WTC11 (cell line): ENCODE results near the gene AP5Z1. TPM values are rescaled to one million over a fixed set of nuclear protein-coding genes. Genes with fewer than 3 reads are reported as not detected.

Source experiments
- ATAC-seq: fragments of 200-7000 bp; cut with Tn5 transposase; 2 replicates; pipeline ENCODE4 v1.10.0; 2021; ENCODE audit warnings: mild to moderate bottlenecking, moderate library complexity
- CTCF ChIA-PET: fragments of 300-600 bp; sonication (Branson Sonifier 250); formaldehyde crosslinking; loops from one replicate; lab custom pipeline; 2021; ENCODE audit warnings: antibody characterized with exemption; lab: Charles Lee
- POLR2A ChIA-PET: fragments of 350-600 bp; sonication (Branson Sonifier 250); formaldehyde crosslinking; loops from one replicate; lab custom pipeline; 2021; ENCODE audit warnings: antibody characterized with exemption; lab: Charles Lee
- DNase-seq: peaks from one replicate; pipeline ENCODE4 v3.0.0; 2021; ENCODE audit warnings: low spot score
- H3K27ac Mint-ChIP-seq: 2 replicates; pipeline ENCODE4 v1.8.0; 2021; ENCODE audit warnings: mixed read lengths
- H3K27me3 Mint-ChIP-seq: 2 replicates; pipeline ENCODE4 v1.8.0; 2021; ENCODE audit warnings: low read depth, mild to moderate bottlenecking, moderate library complexity, mixed read lengths
- H3K36me3 Mint-ChIP-seq: 2 replicates; pipeline ENCODE4 v1.8.0; 2021; ENCODE audit warnings: mixed read lengths
- H3K4me1 Mint-ChIP-seq: 2 replicates; pipeline ENCODE4 v1.8.0; 2022; ENCODE audit warnings: mixed read lengths
- H3K4me3 Mint-ChIP-seq: 2 replicates; pipeline ENCODE4 v1.8.0; 2021; ENCODE audit warnings: mild to moderate bottlenecking, moderate library complexity, mixed read lengths
- H3K9me3 Mint-ChIP-seq: 2 replicates; pipeline ENCODE4 v1.8.0; 2021; ENCODE audit warnings: mixed read lengths
- AR ChIP-seq: fragments of 250-450 bp; sonication (Bioruptor Pico); IDR thresholded peaks from 2 replicates; pipeline ENCODE4 v1.9.0; 2021; ENCODE audit warnings: mild to moderate bottlenecking
- ARID4B ChIP-seq: sonication (generic); formaldehyde crosslinking; IDR thresholded peaks from 2 replicates; pipeline ENCODE4 v1.8.0; 2023; ENCODE audit warnings: missing genetic modification reagents, mild to moderate bottlenecking, borderline replicate concordance
- ATF1 ChIP-seq: sonication (generic); formaldehyde crosslinking; IDR thresholded peaks from 2 replicates; pipeline ENCODE4 v1.8.1; 2023; ENCODE audit warnings: mild to moderate bottlenecking, moderate library complexity, missing genetic modification reagents
- ATF2 ChIP-seq: sonication (generic); formaldehyde crosslinking; IDR thresholded peaks from 2 replicates; pipeline ENCODE4 v1.8.1; 2022; ENCODE audit warnings: low read depth, missing genetic modification reagents, borderline replicate concordance
- ATF3 ChIP-seq: sonication (generic); formaldehyde crosslinking; conservative IDR thresholded peaks from 2 replicates; pipeline ENCODE4 v1.8.1; 2022; ENCODE audit warnings: mild to moderate bottlenecking, missing genetic modification reagents
- E2F4 ChIP-seq: sonication (generic); formaldehyde crosslinking; IDR thresholded peaks from 2 replicates; pipeline ENCODE4 v1.8.1; 2022; ENCODE audit warnings: low read depth, mild to moderate bottlenecking, moderate library complexity, missing genetic modification reagents, borderline replicate concordance
- EMX1 ChIP-seq: fragments of 250-450 bp; sonication (Bioruptor Pico); IDR thresholded peaks from 2 replicates; pipeline ENCODE4 v1.8.0; 2021; ENCODE audit warnings: mild to moderate bottlenecking
- ERG ChIP-seq: fragments of 250-450 bp; sonication (Bioruptor Pico); IDR thresholded peaks from 2 replicates; pipeline ENCODE4 v1.8.0; 2021; ENCODE audit warnings: mild to moderate bottlenecking
- ETV6 ChIP-seq: sonication (generic); formaldehyde crosslinking; IDR thresholded peaks from 2 replicates; pipeline ENCODE4 v1.8.1; 2022; ENCODE audit warnings: mild to moderate bottlenecking, missing genetic modification reagents
- GABPB1 ChIP-seq: sonication (generic); formaldehyde crosslinking; IDR thresholded peaks from 2 replicates; pipeline ENCODE4 v1.8.1; 2023; ENCODE audit warnings: mild to moderate bottlenecking, missing genetic modification reagents
- HMGA2 ChIP-seq: fragments of 250-450 bp; sonication (Bioruptor Pico); IDR thresholded peaks from 2 replicates; pipeline ENCODE4 v1.4.0; 2021; ENCODE audit warnings: mild to moderate bottlenecking, moderate library complexity
- JUN ChIP-seq: sonication (generic); formaldehyde crosslinking; IDR thresholded peaks from 2 replicates; pipeline ENCODE4 v1.8.0; 2023; ENCODE audit warnings: mild to moderate bottlenecking, missing genetic modification reagents
- NFATC4 ChIP-seq: fragments of 250-450 bp; sonication (Bioruptor Pico); IDR thresholded peaks from 2 replicates; pipeline ENCODE4 v1.9.0; 2021; ENCODE audit warnings: mild to moderate bottlenecking
- PREB ChIP-seq: sonication (generic); formaldehyde crosslinking; IDR thresholded peaks from 2 replicates; pipeline ENCODE4 v1.8.1; 2022; ENCODE audit warnings: mild to moderate bottlenecking, missing genetic modification reagents, moderate library complexity, borderline replicate concordance
- RELA ChIP-seq: sonication (generic); formaldehyde crosslinking; IDR thresholded peaks from 2 replicates; pipeline ENCODE4 v1.8.1; 2022; ENCODE audit warnings: missing genetic modification reagents, mild to moderate bottlenecking, borderline replicate concordance
- SMAD4 ChIP-seq: sonication (generic); formaldehyde crosslinking; IDR thresholded peaks from 2 replicates; pipeline ENCODE4 v1.8.0; 2022; ENCODE audit warnings: mild to moderate bottlenecking, missing genetic modification reagents
- SOX15 ChIP-seq: fragments of 250-450 bp; sonication (Bioruptor Pico); IDR thresholded peaks from 2 replicates; pipeline ENCODE4 v1.9.0; 2021; ENCODE audit warnings: mild to moderate bottlenecking
- TEAD4 ChIP-seq: sonication (generic); formaldehyde crosslinking; IDR thresholded peaks from 2 replicates; pipeline ENCODE4 v1.8.0; 2022; ENCODE audit warnings: mild to moderate bottlenecking, missing genetic modification reagents
- ZNF512 ChIP-seq: sonication (generic); formaldehyde crosslinking; IDR thresholded peaks from 2 replicates; pipeline ENCODE4 v1.8.1; 2022; ENCODE audit warnings: missing genetic modification reagents, borderline replicate concordance
- ZSCAN18 ChIP-seq: fragments of 250-450 bp; sonication (Bioruptor Pico); IDR thresholded peaks from 2 replicates; pipeline ENCODE4 v2.1.2; 2022; ENCODE audit warnings: mild to moderate bottlenecking, moderate library complexity
- total RNA-seq: library from RNA; stranded (reverse); gene quantifications from 3 replicates; pipeline ENCODE4 v1.2.3, GENCODE V29; 2021

Gene AP5Z1
- total RNA-seq, 1 experiment from 2014 or later: 29.4 TPM

- Mint-ChIP-seq H3K4me3 (no peak overlapping the region), H3K4me1 (no peaks in the 10 kb centered on the region), H3K9me3 (no peaks in the 10 kb centered on the region), H3K27ac (no peak overlapping the region), H3K27me3 (no peaks in the 10 kb centered on the region), H3K36me3 (peaks cover 8% of the 10 kb centered on the region)
- ChIA-PET CTCF (no interaction called here), POLR2A (no interaction called here)
- DNase-seq: no peak
- no peak for TF ChIP-seq RELA (CRISPR knock-in tag)
- no peak for TF ChIP-seq E2F4 (CRISPR knock-in tag)
- TF ChIP-seq AR (CRISPR knock-in tag): no peak
- TF ChIP-seq EMX1 (CRISPR knock-in tag): no peak
- TF ChIP-seq PREB (CRISPR knock-in tag): no peak
- TF ChIP-seq ETV6 (CRISPR knock-in tag): no peak
- TF ChIP-seq GABPB1 (CRISPR knock-in tag): no peak
- no peak for TF ChIP-seq ARID4B (CRISPR knock-in tag)
- no peak for TF ChIP-seq SMAD4 (CRISPR knock-in tag)
- TF ChIP-seq ATF3: no peak
- TF ChIP-seq ZNF512: no peak
- TF ChIP-seq TEAD4: no peak
- no peak for TF ChIP-seq NFATC4 (CRISPR knock-in tag)
- ATAC-seq: no peak
Observed at GRCh38 chr7:4784799-4785198, 9.4 kb downstream of the AP5Z1 start.

GRCh38 chr7:4785371-4785770 lies 9.9 kb downstream of the AP5Z1 start:
- CTCF ChIA-PET: no interaction called here
- no peak overlapping the region for H3K27ac Mint-ChIP-seq
- no peaks in the 10 kb centered on the region for H3K9me3 Mint-ChIP-seq
- ATAC-seq (no peak), DNase-seq (no peak)
- no peaks in the 10 kb centered on the region for H3K27me3 Mint-ChIP-seq
- no peak overlapping the region for H3K4me3 Mint-ChIP-seq
- H3K36me3 Mint-ChIP-seq: peaks cover 8% of the 10 kb centered on the region
- POLR2A ChIA-PET: no interaction called here
- no peaks in the 10 kb centered on the region for H3K4me1 Mint-ChIP-seq
- TF ChIP-seq ERG (CRISPR knock-in tag): no peak
- TF ChIP-seq SOX15 (CRISPR knock-in tag): no peak
- TF ChIP-seq ZSCAN18 (CRISPR knock-in tag): no peak
- TF ChIP-seq ATF1 (CRISPR knock-in tag): no peak
- no peak for TF ChIP-seq JUN
- TF ChIP-seq ATF2 (CRISPR knock-in tag): no peak
- TF ChIP-seq HMGA2: no peak
- TF ChIP-seq NFATC4 (CRISPR knock-in tag): no peak
